ENCODE measurements around the gene CTNND2. TPM values are rescaled to one million over a fixed set of nuclear protein-coding genes. Genes with fewer than 3 reads are reported as not detected.

CTNND2 gene
- total RNA-seq, 2 experiments from 2014 or later = not detected

DNA sequence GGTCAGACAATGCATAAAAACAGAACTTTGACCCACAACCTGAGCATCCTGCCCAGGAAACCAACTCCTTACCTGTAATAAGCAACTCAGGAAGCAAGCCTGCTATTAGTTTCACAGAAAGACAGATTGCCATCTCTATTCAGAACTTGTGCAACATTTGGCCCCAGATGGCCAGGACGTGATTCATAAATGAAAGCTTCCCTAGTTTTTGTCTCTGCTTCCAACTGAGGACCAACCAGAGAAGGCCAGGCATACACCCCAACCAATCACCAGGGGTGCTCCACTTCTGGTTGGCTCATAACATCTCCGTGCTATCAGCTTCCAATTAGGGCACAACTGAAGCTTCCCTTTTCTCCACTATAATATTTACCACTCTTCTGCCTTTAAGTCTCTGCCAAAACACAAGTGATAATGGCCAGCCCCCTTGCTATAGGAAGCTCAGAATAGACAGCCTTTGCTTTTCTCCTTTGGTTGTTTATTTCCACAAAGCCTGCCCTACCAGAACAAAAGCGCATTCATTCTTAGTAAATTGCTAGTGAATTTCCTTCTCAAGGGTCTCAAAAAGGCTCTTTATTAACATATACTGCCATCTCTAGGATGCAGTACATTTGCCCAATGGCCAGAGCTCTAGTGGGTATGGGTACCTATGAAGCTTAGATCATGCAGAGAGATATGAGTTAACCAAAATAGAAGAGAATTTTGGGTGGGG lies 853.5 kb downstream of the CTNND2 start:
- DNase-seq = no peak
- ChIA-PET POLR2A (no interaction called here), CTCF (no interaction called here)
- peaks cover 2% of the 10 kb centered on the region for H3K27me3 Mint-ChIP-seq
- no peaks in the 10 kb centered on the region for H3K36me3 Mint-ChIP-seq (ENCODE audit: low read depth)
- H3K27ac Mint-ChIP-seq = no peak overlapping the region
- H3K4me3 Mint-ChIP-seq = no peak overlapping the region
- no peaks in the 10 kb centered on the region for H3K4me1 Mint-ChIP-seq
- H3K9me3 Mint-ChIP-seq = no peaks in the 10 kb centered on the region

DNA sequence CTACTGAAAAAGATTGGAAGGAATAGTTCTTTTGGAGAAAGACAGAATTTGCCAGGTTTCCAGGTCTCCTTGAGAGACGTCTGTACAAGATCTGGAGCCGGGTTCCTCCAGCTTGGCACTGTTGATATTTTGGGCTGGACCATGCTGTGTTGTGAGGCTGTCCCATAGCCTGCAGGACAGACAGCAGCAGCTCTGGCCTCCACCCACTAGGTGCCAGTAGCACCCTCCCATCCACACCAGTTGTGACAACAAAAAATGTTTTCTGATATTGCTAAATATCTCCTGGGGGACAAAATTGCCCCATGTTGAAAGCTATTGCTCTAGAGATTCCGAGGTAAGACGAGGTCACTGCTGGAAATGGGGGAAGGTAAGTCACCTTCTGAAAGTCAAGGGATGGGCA lies 855.5 kb downstream of the CTNND2 start:
- Mint-ChIP-seq H3K9me3 (no peaks in the 10 kb centered on the region), H3K4me3 (no peak overlapping the region), H3K4me1 (no peaks in the 10 kb centered on the region), H3K36me3 (ENCODE audit: low read depth) (no peaks in the 10 kb centered on the region), H3K27ac (no peak overlapping the region), H3K27me3 (peaks cover 2% of the 10 kb centered on the region)
- DNase-seq = no peak
- ChIA-PET POLR2A (no interaction called here), CTCF (interaction anchor here (1.8 kb wide), 1 partner anchor 61 kb away, joined by 3 read pairs; no protein-coding TSS in a partner anchor)

DNA sequence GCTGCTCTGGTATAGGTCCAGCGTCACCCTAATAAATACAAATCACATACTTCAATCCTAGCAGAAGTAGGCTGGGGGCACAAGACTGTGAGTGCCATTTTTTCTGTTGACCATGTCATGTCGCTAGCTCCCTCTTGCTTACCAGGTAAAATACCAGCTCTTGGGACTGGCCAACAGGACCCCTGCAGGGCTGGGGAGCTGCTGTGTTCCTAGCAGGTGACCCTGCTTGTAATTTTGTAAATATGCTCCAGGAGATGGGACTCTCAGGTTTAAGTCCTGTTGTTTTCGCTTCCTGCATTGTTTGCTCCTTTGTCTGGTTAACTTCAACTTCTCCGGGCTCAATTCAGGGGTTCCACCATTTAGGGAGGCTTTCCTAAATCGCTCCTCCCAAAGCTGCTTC lies 856.6 kb downstream of the CTNND2 start:
- POLR2A ChIA-PET = no interaction called here
- DNase-seq = no peak
- H3K27me3 Mint-ChIP-seq = peaks cover 2% of the 10 kb centered on the region
- no peak overlapping the region for H3K27ac Mint-ChIP-seq
- CTCF ChIA-PET = interaction anchor here (1.8 kb wide), 1 partner anchor 60 kb away, joined by 3 read pairs; no protein-coding TSS in a partner anchor
- H3K36me3 Mint-ChIP-seq (ENCODE audit: low read depth) = no peaks in the 10 kb centered on the region
- no peaks in the 10 kb centered on the region for H3K9me3 Mint-ChIP-seq
- no peak overlapping the region for H3K4me3 Mint-ChIP-seq
- no peaks in the 10 kb centered on the region for H3K4me1 Mint-ChIP-seq

DNA sequence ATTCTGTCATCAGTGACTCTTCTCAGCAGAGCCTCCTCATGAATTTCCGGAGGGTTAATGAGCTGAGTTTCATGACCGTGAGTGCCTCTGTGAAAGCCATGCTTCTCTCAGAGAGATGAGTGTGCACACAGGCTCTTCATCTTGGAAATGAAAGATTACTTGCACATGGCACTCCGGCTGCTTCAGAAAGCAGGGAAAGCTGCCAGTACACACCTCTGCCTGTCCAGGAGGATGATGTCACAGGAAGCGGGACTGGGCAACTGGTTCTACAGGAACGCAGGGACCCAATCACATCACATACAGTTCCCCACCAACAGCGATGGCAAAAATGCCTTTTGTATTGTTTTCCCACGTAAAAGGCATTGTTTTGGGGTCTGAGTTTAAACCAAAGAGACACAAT lies 857.2 kb downstream of the CTNND2 start:
- no peak overlapping the region for H3K27ac Mint-ChIP-seq
- H3K27me3 Mint-ChIP-seq = peaks cover 5% of the 10 kb centered on the region
- no peaks in the 10 kb centered on the region for H3K36me3 Mint-ChIP-seq (ENCODE audit: low read depth)
- DNase-seq = no peak
- CTCF ChIA-PET = no interaction called here
- H3K9me3 Mint-ChIP-seq = no peaks in the 10 kb centered on the region
- no peak overlapping the region for H3K4me3 Mint-ChIP-seq
- POLR2A ChIA-PET = no interaction called here
- no peaks in the 10 kb centered on the region for H3K4me1 Mint-ChIP-seq

DNA sequence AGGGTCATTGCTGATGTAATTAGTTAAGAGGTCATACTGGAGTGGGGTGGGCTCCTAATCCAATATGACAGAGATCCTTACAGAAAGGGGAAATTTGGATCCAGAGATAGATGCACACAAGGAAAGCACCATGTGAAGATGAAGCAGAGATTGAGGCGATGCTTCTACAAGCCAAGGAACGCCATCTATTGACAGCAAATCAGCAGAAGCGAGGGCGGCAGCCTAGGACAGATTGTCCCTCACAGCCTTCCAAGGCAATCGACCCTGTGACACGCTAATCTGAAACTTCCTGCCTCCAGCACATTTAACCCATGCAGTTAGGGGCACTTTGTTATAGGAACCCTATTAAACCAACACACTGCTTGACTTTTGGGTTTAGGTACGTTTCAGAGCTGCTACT lies 858.1 kb downstream of the CTNND2 start:
- ChIA-PET POLR2A (no interaction called here), CTCF (no interaction called here)
- Mint-ChIP-seq H3K4me1 (no peaks in the 10 kb centered on the region), H3K36me3 (ENCODE audit: low read depth) (no peaks in the 10 kb centered on the region), H3K9me3 (no peaks in the 10 kb centered on the region), H3K27ac (no peak overlapping the region), H3K27me3 (peaks cover 6% of the 10 kb centered on the region), H3K4me3 (no peak overlapping the region)
- no peak for DNase-seq

DNA sequence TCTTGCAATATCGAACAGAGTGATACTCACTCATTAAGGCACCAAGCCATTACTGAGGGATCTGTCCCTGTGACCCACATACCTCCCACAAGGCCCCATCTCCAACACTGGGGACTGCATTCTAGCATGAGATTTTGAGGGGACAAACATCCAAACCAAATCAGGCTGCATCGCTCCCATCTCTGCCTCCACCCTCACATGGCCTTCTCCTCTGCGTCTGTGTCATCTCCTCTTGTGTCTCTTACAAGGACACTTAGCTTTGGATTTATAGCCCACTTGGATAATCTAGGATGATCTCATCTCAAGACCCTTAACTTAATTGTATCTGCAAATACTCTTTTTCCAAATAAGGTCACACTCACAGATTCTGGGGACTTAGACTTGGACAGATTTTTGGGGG lies 858.8 kb downstream of the CTNND2 start:
- Mint-ChIP-seq H3K27ac (no peak overlapping the region), H3K36me3 (ENCODE audit: low read depth) (no peaks in the 10 kb centered on the region), H3K27me3 (peaks cover 6% of the 10 kb centered on the region), H3K9me3 (no peaks in the 10 kb centered on the region), H3K4me3 (no peak overlapping the region), H3K4me1 (no peaks in the 10 kb centered on the region)
- DNase-seq = no peak
- ChIA-PET POLR2A (no interaction called here), CTCF (no interaction called here)

DNA sequence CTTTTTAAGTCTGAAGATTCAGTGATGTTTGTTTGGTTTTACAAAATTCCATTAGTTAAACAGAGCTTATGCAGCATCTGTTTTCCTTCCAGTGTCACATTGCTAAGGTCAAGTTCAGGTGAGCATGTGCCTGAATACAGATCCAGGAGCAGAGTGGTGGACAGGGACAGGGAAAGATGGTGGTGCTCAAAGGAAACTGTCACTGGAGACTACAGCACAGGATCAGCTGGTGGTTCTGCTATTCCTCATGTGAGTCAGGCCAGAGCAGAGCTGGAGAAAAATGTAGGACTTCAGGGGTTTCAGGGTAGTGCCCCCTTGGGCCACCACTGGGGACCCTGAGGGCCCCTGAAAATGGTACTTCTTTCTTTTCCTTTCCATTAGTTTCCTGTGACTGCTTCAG lies 859.7 kb downstream of the CTNND2 start:
- H3K27ac Mint-ChIP-seq = no peak overlapping the region
- no peak overlapping the region for H3K4me3 Mint-ChIP-seq
- no peaks in the 10 kb centered on the region for H3K9me3 Mint-ChIP-seq
- ChIA-PET CTCF (no interaction called here), POLR2A (no interaction called here)
- peaks cover 4% of the 10 kb centered on the region for H3K27me3 Mint-ChIP-seq
- no peaks in the 10 kb centered on the region for H3K36me3 Mint-ChIP-seq (ENCODE audit: low read depth)
- no peaks in the 10 kb centered on the region for H3K4me1 Mint-ChIP-seq
- no peak for DNase-seq

DNA sequence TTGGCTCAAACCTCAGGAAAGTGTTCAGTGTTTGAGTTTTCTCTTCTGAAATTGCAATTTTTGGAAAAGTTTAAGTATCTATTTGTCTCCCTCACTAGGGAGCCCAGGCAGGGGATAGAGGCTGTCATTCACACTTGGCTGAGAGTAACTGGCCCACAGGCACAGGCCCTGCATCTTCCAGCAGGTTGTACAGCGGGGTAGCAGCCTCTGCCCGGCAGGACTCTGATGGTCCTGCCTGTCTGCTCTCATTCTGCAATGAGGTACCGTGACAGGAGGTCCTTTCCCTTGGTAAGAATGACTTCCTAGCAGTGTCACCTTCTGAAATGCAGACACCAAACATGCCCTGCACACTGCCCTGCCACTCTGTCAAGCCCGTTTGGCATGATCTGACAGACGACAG lies 860.4 kb downstream of the CTNND2 start:
- ChIA-PET CTCF (no interaction called here), POLR2A (no interaction called here)
- Mint-ChIP-seq H3K36me3 (ENCODE audit: low read depth) (no peaks in the 10 kb centered on the region), H3K9me3 (no peaks in the 10 kb centered on the region), H3K4me3 (no peak overlapping the region), H3K4me1 (no peaks in the 10 kb centered on the region), H3K27me3 (peaks cover 4% of the 10 kb centered on the region), H3K27ac (no peak overlapping the region)
- DNase-seq = no peak

DNA sequence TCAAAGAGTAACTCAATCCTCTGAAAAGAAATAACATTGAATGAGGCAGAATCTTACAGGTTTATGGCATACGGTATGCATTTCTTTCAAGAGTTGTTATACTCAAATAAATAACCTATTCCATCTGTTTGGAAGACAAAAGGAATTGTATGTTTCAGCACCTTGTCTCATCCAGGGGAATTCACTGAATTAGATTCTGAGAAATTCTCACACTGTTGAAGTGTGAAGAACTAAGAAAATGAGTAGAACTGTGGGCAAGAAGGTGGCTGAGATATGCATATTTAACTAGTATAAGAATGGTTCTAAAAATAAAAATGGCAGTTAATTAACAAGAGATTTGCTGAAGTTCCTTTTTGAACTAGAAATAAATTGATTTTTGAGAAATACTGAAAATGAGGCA lies 863.9 kb downstream of the CTNND2 start:
- CTCF ChIA-PET = no interaction called here
- Mint-ChIP-seq H3K9me3 (no peaks in the 10 kb centered on the region), H3K36me3 (ENCODE audit: low read depth) (no peaks in the 10 kb centered on the region)

DNA sequence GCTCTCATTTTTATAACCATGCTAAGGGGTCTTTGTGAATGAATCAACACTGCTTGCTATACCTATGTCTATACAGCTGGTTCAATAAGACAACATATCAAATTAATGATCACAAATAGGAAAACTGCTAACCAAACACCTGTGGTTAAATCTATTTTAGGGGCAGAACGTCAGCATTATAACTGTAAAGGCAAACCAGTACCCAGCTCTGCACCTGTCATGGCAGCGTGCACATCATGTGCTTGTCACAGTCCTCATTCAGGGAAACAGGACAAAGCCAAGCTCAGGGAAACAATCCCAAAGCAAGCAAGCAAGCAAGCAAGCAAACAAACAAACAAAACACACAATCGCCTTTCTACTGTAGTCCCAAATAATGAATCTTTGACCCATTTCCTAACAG lies 865.5 kb downstream of the CTNND2 start:
- CTCF ChIA-PET = interaction anchor here (0.9 kb wide), 1 partner anchor 9 kb away, joined by 3 read pairs; no protein-coding TSS in a partner anchor
- Mint-ChIP-seq H3K9me3 (no peaks in the 10 kb centered on the region), H3K27me3 (peaks cover 4% of the 10 kb centered on the region), H3K36me3 (ENCODE audit: low read depth) (no peaks in the 10 kb centered on the region), H3K4me3 (no peak overlapping the region), H3K27ac (no peak overlapping the region), H3K4me1 (no peaks in the 10 kb centered on the region)
- DNase-seq = no peak
- POLR2A ChIA-PET = no interaction called here

More for the DNA sequence above, 863.9 kb downstream of the CTNND2 start:
- H3K4me1 Mint-ChIP-seq = no peaks in the 10 kb centered on the region
- DNase-seq = no peak
- H3K27ac Mint-ChIP-seq = no peak overlapping the region
- POLR2A ChIA-PET = no interaction called here
- peaks cover 4% of the 10 kb centered on the region for H3K27me3 Mint-ChIP-seq
- H3K4me3 Mint-ChIP-seq = no peak overlapping the region

DNA sequence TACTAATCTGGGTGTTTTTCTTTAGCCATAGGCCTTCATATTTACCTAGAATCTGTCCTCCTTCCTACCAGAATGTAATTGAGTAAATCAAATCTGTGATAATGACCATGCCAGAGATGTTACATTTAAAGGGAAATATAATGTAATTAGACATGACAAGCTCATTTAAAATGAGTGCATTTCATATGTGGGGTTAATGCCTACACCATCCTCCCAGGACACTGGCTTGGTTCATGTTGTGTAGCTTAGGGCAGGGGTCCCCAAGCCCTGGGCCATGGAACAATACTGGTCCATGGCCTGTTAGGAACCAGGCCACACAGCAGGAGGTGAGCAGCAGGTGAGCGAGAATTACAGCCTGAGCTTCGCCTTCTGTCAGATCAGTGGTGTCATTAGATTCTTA lies 866.3 kb downstream of the CTNND2 start:
- Mint-ChIP-seq H3K9me3 (no peaks in the 10 kb centered on the region), H3K4me3 (no peak overlapping the region), H3K27me3 (peaks cover 4% of the 10 kb centered on the region), H3K36me3 (ENCODE audit: low read depth) (no peaks in the 10 kb centered on the region), H3K4me1 (no peaks in the 10 kb centered on the region), H3K27ac (no peak overlapping the region)
- DNase-seq = no peak
- ChIA-PET CTCF (interaction anchor here (0.6 to 0.9 kb wide), 2 partner anchors 8 to 22 kb away, joined by 3 to 4 read pairs; no protein-coding TSS in a partner anchor), POLR2A (no interaction called here)

DNA sequence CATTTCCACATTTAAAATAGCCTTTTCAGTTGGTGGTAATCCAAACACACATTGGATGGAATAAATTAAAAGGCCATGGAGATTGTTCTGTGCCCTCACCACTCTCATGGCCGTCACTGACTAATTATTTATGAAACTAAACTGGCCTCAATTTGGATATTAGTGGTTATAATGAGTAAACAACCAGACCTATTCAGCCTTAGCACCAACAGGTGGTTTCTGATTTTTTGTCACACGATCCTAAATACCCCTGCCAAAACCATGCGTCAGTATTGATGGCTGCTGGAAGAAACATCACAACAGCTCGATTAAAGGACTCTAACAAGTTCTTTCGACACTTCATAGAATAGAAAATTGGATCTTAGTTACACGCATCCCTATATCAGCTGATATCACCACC lies 867.2 kb downstream of the CTNND2 start:
- no peaks in the 10 kb centered on the region for H3K9me3 Mint-ChIP-seq
- no peak for DNase-seq
- ChIA-PET POLR2A (no interaction called here), CTCF (interaction anchor here (0.6 kb wide), 1 partner anchor 23 kb away, joined by 4 read pairs; no protein-coding TSS in a partner anchor)
- no peak overlapping the region for H3K27ac Mint-ChIP-seq
- H3K27me3 Mint-ChIP-seq = peaks cover 1% of the 10 kb centered on the region
- H3K4me3 Mint-ChIP-seq = no peak overlapping the region
- no peaks in the 10 kb centered on the region for H3K4me1 Mint-ChIP-seq
- no peaks in the 10 kb centered on the region for H3K36me3 Mint-ChIP-seq (ENCODE audit: low read depth)

DNA sequence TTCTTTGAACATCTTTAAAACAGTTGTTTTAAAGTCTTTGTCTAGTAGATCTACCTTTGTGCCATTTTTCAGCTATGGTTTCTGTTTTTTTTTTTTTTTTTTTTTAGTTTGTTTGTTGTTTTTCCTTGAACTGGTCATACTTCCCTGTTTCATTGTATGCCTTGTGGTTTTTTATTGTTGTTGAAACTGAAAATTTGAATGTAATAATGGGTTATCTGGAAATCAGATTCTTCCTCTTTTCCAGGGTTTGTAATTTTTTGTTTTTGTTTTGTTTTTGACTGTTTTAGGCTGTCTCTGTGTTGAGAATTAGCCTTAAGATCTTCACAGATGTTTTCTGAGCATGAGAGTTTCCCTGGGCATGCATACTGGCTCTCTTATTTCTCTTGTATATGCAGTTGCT lies 873.6 kb downstream of the CTNND2 start:
- POLR2A ChIA-PET = no interaction called here
- H3K4me3 Mint-ChIP-seq = no peak overlapping the region

DNA sequence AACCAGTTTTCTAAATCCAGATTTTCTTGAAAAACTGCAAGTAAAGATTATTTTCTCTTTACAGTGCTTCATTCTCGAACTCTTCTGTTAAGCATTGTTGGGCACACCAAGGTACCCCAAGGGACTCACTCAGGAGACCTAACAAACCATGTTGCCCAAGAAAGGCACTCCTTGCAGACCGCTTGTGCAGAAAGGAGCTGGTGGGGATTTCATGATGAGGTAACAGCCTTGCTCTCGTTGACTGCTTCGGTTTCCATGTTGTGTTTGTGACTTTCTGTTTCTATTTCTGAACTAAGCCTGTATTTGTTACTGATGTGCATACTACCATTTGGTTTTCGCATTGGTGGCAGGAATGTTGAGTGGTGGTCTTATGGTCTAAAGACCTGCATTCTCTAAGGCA lies 876.6 kb downstream of the CTNND2 start:
- POLR2A ChIA-PET = no interaction called here

More for the DNA sequence above, 873.6 kb downstream of the CTNND2 start:
- Mint-ChIP-seq H3K27me3 (no peaks in the 10 kb centered on the region), H3K27ac (no peak overlapping the region), H3K4me1 (no peaks in the 10 kb centered on the region), H3K9me3 (peaks cover 6% of the 10 kb centered on the region), H3K36me3 (ENCODE audit: low read depth) (no peaks in the 10 kb centered on the region)
- CTCF ChIA-PET = interaction anchor here (1.0 kb wide), 1 partner anchor 15 kb away, joined by 4 read pairs; no protein-coding TSS in a partner anchor
- no peak for DNase-seq

More for the DNA sequence above, 876.6 kb downstream of the CTNND2 start:
- H3K9me3 Mint-ChIP-seq = peaks cover 6% of the 10 kb centered on the region
- no peak overlapping the region for H3K27ac Mint-ChIP-seq
- DNase-seq = no peak
- no peaks in the 10 kb centered on the region for H3K4me1 Mint-ChIP-seq
- peaks cover 4% of the 10 kb centered on the region for H3K27me3 Mint-ChIP-seq
- CTCF ChIA-PET = no interaction called here
- no peaks in the 10 kb centered on the region for H3K36me3 Mint-ChIP-seq (ENCODE audit: low read depth)
- H3K4me3 Mint-ChIP-seq = no peak overlapping the region

All from activated CD4-positive, alpha-beta T cell treated with anti-CD3 and anti-CD28 coated beads, Interleukin-2, amount 10 ng/mL, durations not matched to agents 7 days and 5 days (primary cell).